Pancreas (tissue), 10 donors: ENCODE measurements around the gene IL17B. TPM values are rescaled to one million over a fixed set of nuclear protein-coding genes. Genes with fewer than 3 reads are reported as not detected.
"Not testable (repeated sequence)": the region's sequence is repeated elsewhere in the genome, so short reads cannot be mapped to it uniquely, and the experiment has no call there.

ENCODE experiments used
- ATAC-seq, 4 donors: fragments of 200-7000 bp; cut with Tn5 transposase; one replicate each; pipeline versions ENCODE4 v1.8.0 to v1.9.1; 2020; ENCODE audit warnings: mild to moderate bottlenecking in 4 of 4, moderate library complexity in 4 of 4
- DNase-seq, 6 donors: peaks; one replicate each; pipeline ENCODE4 v3.0.0-alpha.2; 2020
- FAIRE-seq: peaks from 2 replicates; lab custom pipeline; 2012; peaks lifted over from hg19 to GRCh38; lab: Jason Lieb, UNC
- H3K27ac ChIP-seq, 4 donors: fragments of 200-600 bp; sonication (generic); 1 replicate in 3 of 4; 2 replicates in 1 of 4; pipeline versions ENCODE4 v1.5.0 to v1.8.0; 2020
- H3K27me3 ChIP-seq, 4 donors: fragments of 200-600 bp; one replicate each; pipeline ENCODE4 v1.8.0; 2021
- H3K36me3 ChIP-seq, 3 donors: fragments of 200-600 bp; sonication (generic) in 1 of 3; one replicate each; pipeline versions ENCODE4 v1.5.0 to v1.8.0; 2020 to 2021
- H3K4me1 ChIP-seq, 3 donors: fragments of 200-600 bp; one replicate each; pipeline ENCODE4 v1.8.0; 2021
- H3K4me3 ChIP-seq, 4 donors: fragments of 200-600 bp; sonication (generic) in 2 of 4; one replicate each; pipeline versions ENCODE4 v1.5.0 to v1.8.0; 2020 to 2021
- H3K9me3 ChIP-seq, 4 donors: fragments of 200-600 bp; one replicate each; pipeline ENCODE4 v1.8.0; 2021
- WGBS, 2 donors: extraction: QIAGEN DNeasy Blood & Tissue Kit; methylation state at CpG; one replicate each; pipeline ENCODE4 v1.1.7; 2013; 5-methylcytosine and 5-hydroxymethylcytosine counted together
- intact Hi-C, 3 donors: fragments of 100-400 bp; cut with DNase I; formaldehyde crosslinking; loops; one replicate each; pipeline versions ENCODE4 v1.11.1 to v1.14.2; 2022
- polyA plus RNA-seq, 2 donors: library from polyadenylated mRNA; stranded (reverse); fragments of 200-250 nt; gene quantifications; one replicate each; pipeline ENCODE4 v1.2.3, GENCODE V29; 2013
- total RNA-seq, 6 donors: library from RNA; stranded (reverse); fragmentation: NEBNext Ultra II Directional in 4 of 6; extraction: Animal tissue kit (Norgen Biotek cat#: 25700) in 4 of 6; gene quantifications; one replicate each; pipeline versions ENCODE4 v1.2.1 to v1.2.4, GENCODE V29; 2021 to 2023
- TF ChIP-seq, protein P1 (sequence below), 4 donors: fragments of 200-600 bp; sonication (generic) in 3 of 4; IDR thresholded peaks; one replicate each; pipeline versions ENCODE4 v1.5.0 to v1.8.0; 2021; ENCODE audit warnings: antibody characterized with exemption in 4 of 4
- donor health status: healthy with polysubstance abuse.
- donor health status: DM: no; HTN: no; CAD: no; lungs with moderate emphysema.
- donor health status: DM: no; HTN: no; CAD: no.
- donor health status: control.
- donor health status: control.
- donor health status: Bipolar disorder and iron deficiency.
- donor health status: DM: yes; HTN: yes; CAD: no.
- donor health status: DM: no; HTN: no; CAD: no.
- donor health status: DM: no; HTN: no; CAD: no.
- donor health status: DM: yes; HTN: yes; CAD: no.

The IL17B gene
- total and polyA plus RNA-seq, 8 donors, result not detected

DNA sequence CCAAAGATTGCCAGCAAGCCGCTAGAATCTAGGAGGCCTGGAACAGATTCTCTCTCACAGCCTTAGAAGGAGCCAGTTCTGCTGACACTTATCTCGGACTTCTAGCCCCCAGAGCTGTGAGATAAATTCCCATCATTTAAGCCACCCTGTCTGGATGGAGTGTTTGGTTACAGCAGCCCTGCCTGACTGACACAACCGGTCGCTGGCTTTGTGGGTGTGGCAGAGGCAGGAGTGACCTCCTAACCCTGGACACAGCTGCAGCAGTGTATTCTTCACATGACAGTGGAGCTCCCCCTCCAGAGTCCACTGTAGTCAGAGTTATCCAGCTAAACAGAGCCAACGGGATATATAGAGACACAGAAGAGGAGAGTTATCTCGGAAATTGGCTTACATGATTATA, 21.2 kb upstream of the IL17B start:
- ATAC-seq (no peak), FAIRE-seq (no peak), DNase-seq (no peak)
- Histone ChIP-seq H3K4me3 (no peak overlapping the region), H3K9me3 (no peaks in the 10 kb centered on the region), H3K36me3 (no peaks in the 10 kb centered on the region), H3K27me3 (no peaks in the 10 kb centered on the region), H3K4me1 (no peaks in the 10 kb centered on the region), H3K27ac (no peak overlapping the region)
- TF ChIP-seq, protein P1, sequence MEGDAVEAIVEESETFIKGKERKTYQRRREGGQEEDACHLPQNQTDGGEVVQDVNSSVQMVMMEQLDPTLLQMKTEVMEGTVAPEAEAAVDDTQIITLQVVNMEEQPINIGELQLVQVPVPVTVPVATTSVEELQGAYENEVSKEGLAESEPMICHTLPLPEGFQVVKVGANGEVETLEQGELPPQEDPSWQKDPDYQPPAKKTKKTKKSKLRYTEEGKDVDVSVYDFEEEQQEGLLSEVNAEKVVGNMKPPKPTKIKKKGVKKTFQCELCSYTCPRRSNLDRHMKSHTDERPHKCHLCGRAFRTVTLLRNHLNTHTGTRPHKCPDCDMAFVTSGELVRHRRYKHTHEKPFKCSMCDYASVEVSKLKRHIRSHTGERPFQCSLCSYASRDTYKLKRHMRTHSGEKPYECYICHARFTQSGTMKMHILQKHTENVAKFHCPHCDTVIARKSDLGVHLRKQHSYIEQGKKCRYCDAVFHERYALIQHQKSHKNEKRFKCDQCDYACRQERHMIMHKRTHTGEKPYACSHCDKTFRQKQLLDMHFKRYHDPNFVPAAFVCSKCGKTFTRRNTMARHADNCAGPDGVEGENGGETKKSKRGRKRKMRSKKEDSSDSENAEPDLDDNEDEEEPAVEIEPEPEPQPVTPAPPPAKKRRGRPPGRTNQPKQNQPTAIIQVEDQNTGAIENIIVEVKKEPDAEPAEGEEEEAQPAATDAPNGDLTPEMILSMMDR (IDR thresholded peaks at IDR 0.05), result no peak
- intact Hi-C loops, result no loop called here
- WGBS, 2 donors, result 66 to 76% methylated on average over 6 of the region's 6 CpGs

DNA sequence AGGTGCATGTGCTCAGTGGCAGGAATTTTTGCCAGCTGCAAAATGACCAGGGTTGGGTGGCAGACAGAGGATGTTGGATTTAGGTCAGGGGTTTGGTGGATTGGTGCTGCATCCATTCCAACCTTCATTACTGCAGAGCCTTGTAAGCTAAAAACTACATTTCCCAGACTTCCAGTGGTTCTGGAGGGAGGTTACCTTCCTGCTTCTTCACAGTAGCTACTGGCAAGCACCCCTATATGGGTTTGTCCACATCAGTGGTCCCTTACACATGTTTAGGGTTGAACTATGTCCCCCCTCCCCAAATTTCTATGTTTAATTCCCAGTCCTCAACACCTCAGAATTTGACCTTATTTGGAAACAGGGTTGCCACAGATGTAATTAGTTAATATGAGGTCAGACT, 20.7 kb upstream of the IL17B start:
- H3K36me3 ChIP-seq, result no peaks in the 10 kb centered on the region
- H3K4me1 ChIP-seq, result no peaks in the 10 kb centered on the region
- no peaks in the 10 kb centered on the region for H3K9me3 ChIP-seq
- intact Hi-C loops, result no loop called here
- no peaks in the 10 kb centered on the region for H3K27me3 ChIP-seq
- no peak overlapping the region for H3K27ac ChIP-seq
- no peak for ATAC-seq
- TF ChIP-seq, protein P1 (IDR thresholded peaks at IDR 0.05), result no peak
- no peak overlapping the region for H3K4me3 ChIP-seq
- no peak for DNase-seq
- no peak for FAIRE-seq

DNA sequence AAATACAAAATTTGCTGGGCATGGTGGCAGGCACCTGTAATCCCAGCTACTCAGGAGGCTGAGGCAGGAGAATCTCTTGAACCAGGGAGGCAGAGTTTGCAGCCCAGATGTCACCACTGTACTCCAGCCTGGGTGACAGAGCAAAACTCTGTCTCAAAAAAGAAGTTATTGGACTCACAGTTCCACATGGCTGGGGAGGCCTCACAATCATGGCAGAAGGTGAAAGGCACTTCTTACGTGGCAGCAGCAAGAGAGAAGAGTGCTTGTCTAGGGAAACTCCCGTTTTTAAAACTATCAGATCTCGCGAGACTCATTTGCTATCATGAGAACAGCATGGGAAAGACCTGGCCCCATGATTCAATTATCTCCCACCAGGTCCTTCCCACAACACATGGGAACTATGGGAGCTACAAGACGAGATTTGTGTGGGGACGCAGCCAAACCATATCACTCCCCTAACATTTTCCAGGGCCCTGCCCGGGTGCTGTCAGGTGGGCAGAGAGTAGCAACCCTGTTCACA, 19.7 kb upstream of the IL17B start:
- ATAC-seq, H3K27ac ChIP-seq, intact Hi-C loops, H3K4me3 ChIP-seq, H3K36me3 ChIP-seq, FAIRE-seq, H3K27me3 ChIP-seq, H3K4me1 ChIP-seq, DNase-seq, H3K9me3 ChIP-seq: not testable (repeated sequence)
- 75 to 82% methylated on average over 7 of the region's 7 CpGs for WGBS, 2 donors

DNA sequence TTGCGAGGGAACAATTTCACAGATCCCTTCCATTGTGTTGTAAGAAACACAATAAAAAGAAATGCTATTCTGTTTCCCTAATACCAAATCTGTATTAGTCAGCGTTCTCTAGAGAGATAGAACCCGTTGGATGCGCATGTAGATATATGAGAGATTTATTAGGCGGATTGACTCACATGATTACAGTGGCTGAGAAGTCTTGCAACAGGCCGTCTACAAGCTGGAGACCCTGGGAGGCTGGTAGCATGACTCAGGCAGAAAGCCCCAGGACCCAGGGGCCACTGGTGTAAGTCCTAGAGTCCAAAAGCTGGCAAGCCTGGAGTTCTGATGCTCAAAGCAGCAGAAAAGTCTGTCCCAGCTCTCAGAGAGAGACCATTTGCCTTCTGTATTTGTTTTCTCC, 18.4 kb upstream of the IL17B start:
- 83 to 92% methylated on average over 6 of the region's 6 CpGs for WGBS, 2 donors
- H3K27ac ChIP-seq, result no peak overlapping the region
- TF ChIP-seq, protein P1 (IDR thresholded peaks at IDR 0.05), result no peak
- no peaks in the 10 kb centered on the region for H3K27me3 ChIP-seq
- ATAC-seq, result peak in 2 of 4 donors; percentile 37 to 75
- no peak overlapping the region for H3K4me3 ChIP-seq
- intact Hi-C loops, result no loop called here
- H3K4me1 ChIP-seq, result no peaks in the 10 kb centered on the region
- H3K9me3 ChIP-seq, result no peaks in the 10 kb centered on the region
- FAIRE-seq, result no peak
- DNase-seq, result no peak
- H3K36me3 ChIP-seq, result no peaks in the 10 kb centered on the region

DNA sequence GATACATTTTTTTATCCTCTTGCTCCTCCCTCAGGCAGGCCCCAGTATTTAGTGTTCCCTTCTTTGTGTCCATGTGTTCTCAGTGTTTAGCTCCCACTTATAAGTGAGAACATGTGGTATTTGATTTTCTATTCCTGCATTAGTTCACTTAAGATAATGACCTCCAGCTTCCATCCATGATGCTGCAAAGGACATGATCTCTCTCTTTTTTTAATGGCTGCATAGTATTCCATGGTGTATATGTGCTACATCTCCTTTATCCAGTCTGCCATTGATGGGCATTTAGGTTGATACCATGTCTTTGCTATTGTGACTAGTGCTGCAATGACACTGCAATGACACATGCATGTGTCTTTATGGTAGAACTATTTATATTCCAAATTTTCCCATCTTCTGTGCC, 15.9 kb upstream of the IL17B start:
- H3K27me3 ChIP-seq, H3K4me3 ChIP-seq, H3K9me3 ChIP-seq, FAIRE-seq, H3K4me1 ChIP-seq, H3K27ac ChIP-seq, intact Hi-C loops, H3K36me3 ChIP-seq, DNase-seq, ATAC-seq: not testable (repeated sequence)

DNA sequence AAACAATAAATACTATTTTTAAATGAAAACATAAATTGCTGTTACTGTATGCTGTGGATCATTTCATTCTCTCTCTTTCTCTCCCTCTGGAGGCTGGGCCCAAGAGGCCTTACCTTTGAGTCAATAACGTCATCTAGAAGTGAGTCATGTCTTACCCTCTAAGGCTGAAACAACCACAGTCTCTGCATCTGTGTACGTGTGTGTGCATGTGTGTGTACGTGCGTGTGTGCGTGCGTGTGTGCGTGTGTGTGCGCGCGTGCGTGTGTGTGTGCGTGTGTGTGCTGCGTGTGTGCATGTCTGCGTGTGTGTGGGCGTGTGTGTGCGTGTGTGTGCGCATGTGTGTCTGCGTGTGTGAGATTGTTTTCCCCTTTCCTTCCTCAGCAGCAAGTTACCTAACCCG, 13.6 kb upstream of the IL17B start:
- no peak overlapping the region for H3K4me3 ChIP-seq
- no peaks in the 10 kb centered on the region for H3K36me3 ChIP-seq
- ATAC-seq, result no peak
- 82 to 85% methylated on average over 19 of the region's 19 CpGs for WGBS, 2 donors
- no peaks in the 10 kb centered on the region for H3K27me3 ChIP-seq
- TF ChIP-seq, protein P1 (IDR thresholded peaks at IDR 0.05), result no peak
- H3K27ac ChIP-seq, result no peak overlapping the region
- no peak for DNase-seq
- intact Hi-C loops, result no loop called here
- no peaks in the 10 kb centered on the region for H3K9me3 ChIP-seq
- no peaks in the 10 kb centered on the region for H3K4me1 ChIP-seq
- FAIRE-seq, result no peak
